Esophagus squamous epithelium (tissue), 5 donors: ENCODE data around the gene CACHD1. TPM values are rescaled to one million over a fixed set of nuclear protein-coding genes. Genes with fewer than 3 reads are reported as not detected.

Source experiments
- DNase-seq: peaks from one replicate; lab custom pipeline; 2025; lab: John Stamatoyannopoulos, UW
- H3K27ac ChIP-seq, 4 donors: fragments of 200-600 bp; sonication (generic); one replicate each; pipeline ENCODE4 v1.5.1; 2016 to 2019; ENCODE audit warnings: mild to moderate bottlenecking in 1 of 4
- H3K27me3 ChIP-seq, 4 donors: fragments of 200-600 bp; sonication (generic); 1 replicate in 3 of 4; 2 replicates in 1 of 4; pipeline versions ENCODE4 v1.5.1 to v1.6.0; 2017 to 2021; ENCODE audit warnings: antibody characterized with exemption in 1 of 4
- H3K36me3 ChIP-seq, 3 donors: fragments of 200-600 bp; sonication (generic); one replicate each; pipeline ENCODE4 v1.5.1; 2016 to 2019
- H3K4me1 ChIP-seq, 3 donors: fragments of 200-600 bp; sonication (generic); one replicate each; pipeline ENCODE4 v1.5.1; 2017 to 2019
- H3K4me3 ChIP-seq, 4 donors: fragments of 200-600 bp; sonication (generic); 1 replicate in 3 of 4; 2 replicates in 1 of 4; pipeline ENCODE4 v1.5.1; 2016 to 2019; ENCODE audit warnings: mild to moderate bottlenecking in 2 of 4, moderate library complexity in 1 of 4
- H3K9me3 ChIP-seq, 3 donors: fragments of 200-600 bp; sonication (generic); one replicate each; pipeline ENCODE4 v1.5.1; 2016 to 2019
- POLR2A ChIP-seq, 4 donors: fragments of 450-650 bp; IDR thresholded peaks; one replicate each; pipeline ENCODE4 v1.6.1; 2017; ENCODE audit warnings: antibody characterized with exemption in 4 of 4, mild to moderate bottlenecking in 4 of 4, moderate library complexity in 3 of 4
- WGBS, 2 donors: methylation state at CpG; one replicate each; pipeline ENCODE4 v1.1.5; 2018; 5-methylcytosine and 5-hydroxymethylcytosine counted together
- intact Hi-C: fragments of 100-400 bp; cut with DNase I; formaldehyde crosslinking; loops from one replicate; pipeline ENCODE4 v1.15.0; 2022
- total RNA-seq, 4 donors: library from RNA; depleted of rRNA; stranded (reverse); fragments of >200 nt; gene quantifications; one replicate each; pipeline ENCODE4 v1.1.0, GENCODE V29; 2016
- TF ChIP-seq, protein P1 (sequence below), 6 experiments: fragments of 450-650 bp in 4 of 6; fragments of 200-600 bp in 2 of 6; sonication (generic) in 2 of 6; IDR thresholded peaks; one replicate each; pipeline ENCODE4 v1.5.1; 2016 to 2019; ENCODE audit warnings: antibody characterized with exemption in 6 of 6, mild to moderate bottlenecking in 4 of 6, moderate library complexity in 4 of 6
- donor health status: DM: yes; HTN: yes; CAD: no.

Gene CACHD1
- total RNA-seq, 4 donors from 2014 or later = 1.9 to 14.5 (median 4.1) TPM

DNA sequence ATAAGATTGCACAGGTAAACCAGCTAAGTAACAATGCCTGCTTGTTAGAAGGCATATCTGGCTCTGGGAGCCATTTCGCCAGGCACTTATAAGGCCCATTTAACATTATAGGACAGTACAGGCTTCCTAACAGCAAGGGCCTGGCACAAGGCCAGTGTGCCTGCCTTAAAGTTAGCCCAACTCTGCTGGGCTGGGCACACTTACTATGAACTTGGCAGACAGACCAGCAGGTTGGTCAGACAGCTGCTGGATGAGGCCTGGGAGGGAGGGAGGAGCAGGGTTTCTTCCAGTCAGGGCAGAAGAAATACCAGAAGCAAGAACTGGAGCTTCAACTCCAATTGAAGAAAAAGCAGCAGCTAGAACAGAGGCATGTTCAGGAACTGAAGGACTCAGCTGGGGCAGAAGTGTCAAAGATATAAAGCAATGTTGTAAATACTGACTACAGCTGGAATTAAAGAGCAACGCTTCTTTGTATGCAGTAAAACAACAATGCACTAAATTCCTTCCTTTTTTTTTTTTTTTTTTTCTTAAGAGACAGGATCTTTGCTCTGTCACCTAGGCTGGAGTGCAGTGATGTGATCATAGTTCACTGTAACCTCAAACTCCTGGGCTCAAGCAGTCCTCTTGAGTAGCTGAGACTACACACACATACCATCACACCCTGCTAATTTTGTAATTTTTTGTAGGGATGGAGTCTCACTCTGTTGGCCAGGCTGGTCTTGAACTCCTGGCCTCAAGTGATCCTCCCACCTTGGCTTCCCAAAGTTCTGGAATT is 4.9 kb downstream of the CACHD1 start:
- Histone ChIP-seq H3K9me3 (no peaks in the 10 kb centered on the region), H3K27me3 (peaks cover 0 to 29% (median 0%) of the 10 kb centered on the region in 4 donors), H3K36me3 (no peaks in the 10 kb centered on the region), H3K4me1 (peaks cover 5 to 95% (median 25%) of the 10 kb centered on the region in 3 donors), H3K4me3 (no peak overlapping the region), H3K27ac (peak overlapping the region in 3 of 4 donors; percentile 17 to 62 (median 32))
- no peak for DNase-seq
- intact Hi-C loops = no loop called here
- no peak for TF ChIP-seq POLR2A (IDR thresholded peaks at IDR 0.05)
- TF ChIP-seq, protein P1, sequence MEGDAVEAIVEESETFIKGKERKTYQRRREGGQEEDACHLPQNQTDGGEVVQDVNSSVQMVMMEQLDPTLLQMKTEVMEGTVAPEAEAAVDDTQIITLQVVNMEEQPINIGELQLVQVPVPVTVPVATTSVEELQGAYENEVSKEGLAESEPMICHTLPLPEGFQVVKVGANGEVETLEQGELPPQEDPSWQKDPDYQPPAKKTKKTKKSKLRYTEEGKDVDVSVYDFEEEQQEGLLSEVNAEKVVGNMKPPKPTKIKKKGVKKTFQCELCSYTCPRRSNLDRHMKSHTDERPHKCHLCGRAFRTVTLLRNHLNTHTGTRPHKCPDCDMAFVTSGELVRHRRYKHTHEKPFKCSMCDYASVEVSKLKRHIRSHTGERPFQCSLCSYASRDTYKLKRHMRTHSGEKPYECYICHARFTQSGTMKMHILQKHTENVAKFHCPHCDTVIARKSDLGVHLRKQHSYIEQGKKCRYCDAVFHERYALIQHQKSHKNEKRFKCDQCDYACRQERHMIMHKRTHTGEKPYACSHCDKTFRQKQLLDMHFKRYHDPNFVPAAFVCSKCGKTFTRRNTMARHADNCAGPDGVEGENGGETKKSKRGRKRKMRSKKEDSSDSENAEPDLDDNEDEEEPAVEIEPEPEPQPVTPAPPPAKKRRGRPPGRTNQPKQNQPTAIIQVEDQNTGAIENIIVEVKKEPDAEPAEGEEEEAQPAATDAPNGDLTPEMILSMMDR (IDR thresholded peaks at IDR 0.05) = no peak
- 27 to 28% methylated on average over 2 of the region's 2 CpGs for WGBS, 2 donors

DNA sequence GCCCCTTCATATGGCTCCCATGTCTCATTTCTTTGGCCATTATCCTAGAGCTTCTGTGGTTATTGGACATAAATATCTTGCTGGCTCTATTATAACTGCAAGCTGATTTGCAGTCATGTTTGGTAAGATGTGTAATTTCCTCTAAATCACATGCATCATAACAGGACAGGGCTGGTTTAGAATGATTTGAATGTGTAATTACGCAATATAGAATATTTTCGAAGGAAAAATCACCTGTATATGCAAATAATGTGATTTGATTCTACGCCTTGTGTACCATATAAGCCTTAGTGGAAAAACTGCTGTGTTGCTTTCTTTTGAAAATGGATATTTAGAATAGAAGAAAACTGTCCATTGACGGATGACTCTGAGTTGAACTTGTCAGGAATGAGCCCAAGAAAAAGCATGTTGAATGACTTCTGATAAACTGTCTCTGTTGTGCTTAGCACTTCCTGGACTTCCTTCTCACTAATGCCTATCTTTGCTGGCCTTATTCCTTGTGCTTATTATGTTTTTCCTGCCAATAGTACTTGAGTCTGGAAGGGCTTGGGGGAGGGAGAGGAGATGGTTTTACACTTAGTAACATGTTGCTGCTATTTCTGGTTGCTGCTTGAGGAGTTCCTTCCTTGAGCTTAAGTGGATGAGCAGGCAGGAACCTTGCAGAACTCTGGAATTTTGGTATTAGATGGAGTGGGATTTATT is 6.5 kb downstream of the CACHD1 start:
- intact Hi-C loops = no loop called here
- TF ChIP-seq POLR2A (IDR thresholded peaks at IDR 0.05) = no peak
- TF ChIP-seq, protein P1 (IDR thresholded peaks at IDR 0.05) = no peak
- 8 to 27% methylated on average over 4 of the region's 4 CpGs for WGBS, 2 donors
- H3K4me1 ChIP-seq = peaks cover 0 to 92% (median 25%) of the 10 kb centered on the region in 3 donors
- H3K9me3 ChIP-seq = no peaks in the 10 kb centered on the region
- H3K36me3 ChIP-seq = no peaks in the 10 kb centered on the region
- peaks cover 0 to 13% (median 0%) of the 10 kb centered on the region in 4 donors for H3K27me3 ChIP-seq
- H3K27ac ChIP-seq = peak overlapping the region; percentile 2 to 64 (median 49)
- H3K4me3 ChIP-seq = no peak overlapping the region
- no peak for DNase-seq

DNA sequence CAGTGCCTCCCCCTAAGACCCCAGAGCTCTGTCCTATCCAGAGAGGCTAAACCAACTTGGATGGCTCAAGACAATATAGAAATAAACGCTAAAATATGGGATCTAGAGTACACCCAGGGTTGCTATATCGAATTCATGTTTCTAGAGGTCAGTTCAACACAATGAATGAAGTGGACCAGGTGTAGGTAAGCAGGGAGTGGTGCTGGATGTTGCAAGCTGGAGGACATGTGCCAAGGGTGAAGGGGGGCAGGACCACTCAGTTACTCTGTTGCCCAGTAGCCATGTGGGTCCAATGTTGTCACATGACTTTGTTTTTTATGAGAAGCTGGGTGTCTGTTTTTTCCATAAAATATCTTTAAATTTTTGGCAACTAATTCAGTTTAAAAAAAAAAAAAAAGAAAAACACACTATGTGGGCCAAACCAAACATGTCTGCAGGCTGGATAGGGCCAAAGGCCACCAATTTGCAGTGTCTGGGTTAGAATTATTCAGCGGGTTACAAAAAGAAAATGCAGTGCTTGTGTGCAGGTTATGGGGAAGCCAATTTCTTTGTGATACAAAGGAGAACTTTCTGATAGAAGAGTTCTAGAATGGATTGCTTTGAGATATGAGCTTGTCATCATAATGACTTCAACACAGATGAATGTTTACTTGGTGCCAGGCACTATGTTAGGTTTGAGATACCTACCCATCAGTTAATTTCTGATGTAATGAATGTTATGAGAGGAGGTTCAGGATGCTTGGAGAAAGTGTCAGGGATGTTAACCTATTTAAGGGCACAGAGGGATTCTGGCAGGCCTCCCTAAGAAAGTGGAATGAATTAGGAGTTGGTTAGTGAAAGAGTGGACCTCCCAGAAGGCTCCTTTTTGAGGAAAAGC is 8.9 kb downstream of the CACHD1 start:
- H3K4me1 ChIP-seq = peaks cover 0 to 83% (median 25%) of the 10 kb centered on the region in 3 donors
- intact Hi-C loops = no loop called here
- no peaks in the 10 kb centered on the region for H3K27me3 ChIP-seq
- H3K27ac ChIP-seq = no peak overlapping the region
- no peaks in the 10 kb centered on the region for H3K9me3 ChIP-seq
- H3K36me3 ChIP-seq = no peaks in the 10 kb centered on the region
- DNase-seq = no peak
- 63 to 85% methylated on average over 3 of the region's 3 CpGs for WGBS, 2 donors
- TF ChIP-seq POLR2A (IDR thresholded peaks at IDR 0.05) = no peak
- TF ChIP-seq, protein P1 (IDR thresholded peaks at IDR 0.05) = no peak
- no peak overlapping the region for H3K4me3 ChIP-seq

DNA sequence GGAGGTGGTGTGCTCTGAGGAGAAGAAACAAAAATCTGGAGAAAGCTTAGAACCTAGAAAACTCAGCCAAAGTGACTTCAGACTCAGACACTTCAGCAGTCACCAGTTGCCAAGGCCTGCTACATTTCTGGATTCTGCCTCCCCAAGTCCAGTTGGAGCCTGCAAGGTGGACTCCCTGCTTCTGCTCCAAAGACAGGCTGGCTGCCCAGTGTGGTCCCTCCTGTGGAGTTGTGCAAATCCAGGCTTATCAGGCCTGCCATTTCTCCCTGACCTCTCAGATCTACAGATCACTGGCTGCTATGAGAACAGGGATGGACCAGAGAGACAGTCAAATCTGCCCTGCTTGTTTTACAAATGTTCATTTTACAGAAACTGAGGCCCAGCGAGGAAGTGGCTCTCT is 9.9 kb downstream of the CACHD1 start:
- 89 to 92% methylated on average over 1 of the region's 1 CpG for WGBS, 2 donors
- Histone ChIP-seq H3K9me3 (no peaks in the 10 kb centered on the region), H3K27me3 (no peaks in the 10 kb centered on the region), H3K4me1 (peaks cover 0 to 83% (median 20%) of the 10 kb centered on the region in 3 donors), H3K36me3 (no peaks in the 10 kb centered on the region), H3K4me3 (no peak overlapping the region), H3K27ac (no peak overlapping the region)
- intact Hi-C loops = no loop called here
- TF ChIP-seq POLR2A (IDR thresholded peaks at IDR 0.05) = no peak
- TF ChIP-seq, protein P1 (IDR thresholded peaks at IDR 0.05) = no peak
- DNase-seq = no peak
